ENCODE results near the gene ZNF101.

DNA sequence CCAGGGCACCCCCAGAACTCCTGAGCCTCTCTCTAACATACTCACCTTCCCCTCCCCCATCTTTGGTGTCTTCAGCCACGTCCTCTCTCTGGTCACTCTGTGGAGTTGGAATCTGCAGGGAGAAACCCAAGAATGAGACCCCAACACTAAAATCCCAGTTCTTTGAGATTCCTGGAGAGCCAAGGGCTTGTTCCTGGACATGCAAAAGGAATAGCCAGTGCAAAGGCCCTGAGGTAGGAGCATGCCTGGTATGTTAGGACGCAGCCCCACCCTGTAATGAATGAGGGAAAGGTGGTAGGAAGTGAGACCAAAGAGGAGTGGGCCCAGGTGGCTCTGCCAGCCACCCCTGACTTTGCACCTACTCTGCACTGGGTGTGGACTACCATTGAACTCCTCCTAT, 38.2 kb upstream of the ZNF101 start:
- TF ChIP-seq, protein P1, sequence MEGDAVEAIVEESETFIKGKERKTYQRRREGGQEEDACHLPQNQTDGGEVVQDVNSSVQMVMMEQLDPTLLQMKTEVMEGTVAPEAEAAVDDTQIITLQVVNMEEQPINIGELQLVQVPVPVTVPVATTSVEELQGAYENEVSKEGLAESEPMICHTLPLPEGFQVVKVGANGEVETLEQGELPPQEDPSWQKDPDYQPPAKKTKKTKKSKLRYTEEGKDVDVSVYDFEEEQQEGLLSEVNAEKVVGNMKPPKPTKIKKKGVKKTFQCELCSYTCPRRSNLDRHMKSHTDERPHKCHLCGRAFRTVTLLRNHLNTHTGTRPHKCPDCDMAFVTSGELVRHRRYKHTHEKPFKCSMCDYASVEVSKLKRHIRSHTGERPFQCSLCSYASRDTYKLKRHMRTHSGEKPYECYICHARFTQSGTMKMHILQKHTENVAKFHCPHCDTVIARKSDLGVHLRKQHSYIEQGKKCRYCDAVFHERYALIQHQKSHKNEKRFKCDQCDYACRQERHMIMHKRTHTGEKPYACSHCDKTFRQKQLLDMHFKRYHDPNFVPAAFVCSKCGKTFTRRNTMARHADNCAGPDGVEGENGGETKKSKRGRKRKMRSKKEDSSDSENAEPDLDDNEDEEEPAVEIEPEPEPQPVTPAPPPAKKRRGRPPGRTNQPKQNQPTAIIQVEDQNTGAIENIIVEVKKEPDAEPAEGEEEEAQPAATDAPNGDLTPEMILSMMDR (conservative IDR thresholded peaks at IDR 0.05 in 1 of 2, IDR thresholded peaks at IDR 0.05 in 1 of 2; ENCODE audit: low read depth in 1 of 2, low read length in 2 of 2) = no peak
- no peak for TF ChIP-seq EZH2 (IDR thresholded peaks at IDR 0.05; ENCODE audit: low read length, missing control alignments)

Measured in fibroblast of lung (primary cell).